Natural killer cell (primary cell): ENCODE measurements around the gene HUNK. TPM values are rescaled to one million over a fixed set of nuclear protein-coding genes. Genes with fewer than 3 reads are reported as not detected.

Source experiments
- ATAC-seq, 3 donors: fragments of 150-1000 bp in 2 of 3; fragments of 200-7000 bp in 1 of 3; cut with Tn5 transposase; 1 replicate in 1 of 3; 2 replicates in 2 of 3; pipeline ENCODE4 v1.10.0; 2021; ENCODE audit warnings: mild to moderate bottlenecking in 2 of 3, moderate library complexity in 2 of 3
- DNase-seq, 2 donors: peaks; one replicate each; pipeline versions ENCODE4 v3.0.0 to v3.0.0-alpha.2; 2013 to 2021; ENCODE audit warnings: mixed read lengths in 1 of 2
- H3K27ac ChIP-seq: one replicate; pipeline ENCODE4 v1.5.1; 2013; ENCODE audit warnings: mild to moderate bottlenecking, low read length
- H3K27me3 ChIP-seq: one replicate; pipeline ENCODE4 v1.6.1; 2013; ENCODE audit warnings: low read length; ENCODE audit not compliant: control insufficient read depth, insufficient read depth
- H3K36me3 ChIP-seq: one replicate; pipeline ENCODE4 v1.6.1; 2013; ENCODE audit warnings: low read length; ENCODE audit not compliant: control insufficient read depth, insufficient read depth
- H3K4me1 ChIP-seq: one replicate; pipeline ENCODE4 v1.6.1; 2013; ENCODE audit warnings: low read length; ENCODE audit not compliant: control insufficient read depth, insufficient read depth
- H3K4me3 ChIP-seq: one replicate; pipeline ENCODE4 v1.5.1; 2013; ENCODE audit warnings: low read length
- H3K9me3 ChIP-seq: one replicate; pipeline ENCODE4 v1.6.1; 2013; ENCODE audit warnings: low read length; ENCODE audit not compliant: control insufficient read depth, insufficient read depth
- H3K27ac Mint-ChIP-seq, 2 donors: one replicate each; pipeline ENCODE4 v1.8.0; 2022; ENCODE audit warnings: mild to moderate bottlenecking in 2 of 2, mixed read lengths in 2 of 2, moderate library complexity in 1 of 2
- H3K27me3 Mint-ChIP-seq, 2 donors: one replicate each; pipeline ENCODE4 v1.8.0; 2022; ENCODE audit warnings: low read depth in 2 of 2, mixed read lengths in 2 of 2
- H3K36me3 Mint-ChIP-seq: one replicate; pipeline ENCODE4 v1.8.0; 2022; ENCODE audit warnings: mixed read lengths
- H3K4me1 Mint-ChIP-seq, 2 donors: one replicate each; pipeline ENCODE4 v1.8.0; 2022; ENCODE audit warnings: mixed read lengths in 2 of 2
- H3K4me3 Mint-ChIP-seq: one replicate; pipeline ENCODE4 v1.8.0; 2022; ENCODE audit warnings: mild to moderate bottlenecking, moderate library complexity, mixed read lengths
- H3K9me3 Mint-ChIP-seq, 2 donors: one replicate each; pipeline ENCODE4 v1.8.0; 2022; ENCODE audit warnings: mixed read lengths in 2 of 2
- WGBS: methylation state at CpG from one replicate; pipeline ENCODE4 v1.1.7; 2013; ENCODE audit warnings: missing lambda C conversion rate; ENCODE audit not compliant: insufficient coverage; 5-methylcytosine and 5-hydroxymethylcytosine counted together
- intact Hi-C: fragments of 100-400 bp; cut with micrococcal nuclease; formaldehyde crosslinking; loops from one replicate; pipeline ENCODE4 v1.14.2; 2022
- total RNA-seq, 4 donors: library from RNA; stranded (reverse); fragments of 120-200 nt in 1 of 4; gene quantifications; one replicate each; pipeline versions ENCODE4 v1.2.3 to v1.2.4, GENCODE V29; 2013 to 2022
- TF ChIP-seq, protein P1 (sequence below): fragments of 200-600 bp; IDR thresholded peaks from one replicate; pipeline ENCODE4 v1.8.0; 2022; ENCODE audit warnings: antibody characterized with exemption

HUNK gene
- total RNA-seq, 3 donors from 2014 or later (not counting 1 experiment from before 2014, with no cell fraction given): not detected

DNA sequence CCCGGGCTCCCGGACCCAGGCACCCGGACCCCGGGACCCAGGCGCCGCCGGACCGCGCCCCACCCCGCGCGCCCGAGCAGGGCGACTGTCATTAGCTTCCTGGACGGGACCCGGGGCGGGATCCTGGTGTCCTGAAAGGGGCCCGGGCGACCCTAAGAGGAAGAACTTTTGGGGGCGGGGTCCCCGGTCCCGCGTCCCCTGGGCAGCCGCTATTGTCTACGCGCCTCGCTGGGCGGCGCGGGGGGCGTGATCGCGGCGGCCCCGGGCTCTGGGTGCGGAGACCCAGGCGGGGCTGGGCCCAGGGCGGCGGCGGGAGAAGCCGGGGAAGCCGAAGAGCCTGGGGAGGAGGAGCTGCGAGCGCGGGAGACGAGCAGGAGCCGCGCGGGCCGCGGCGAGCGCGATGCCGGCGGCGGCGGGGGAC lies 465 bp downstream of the HUNK start:
- under 1% methylated on average over 58 of the region's 58 CpGs for WGBS
- Histone ChIP-seq H3K36me3 (no peaks in the 10 kb centered on the region), H3K4me3 (no peak overlapping the region), H3K4me1 (peaks cover 3% of the 10 kb centered on the region), H3K27ac (no peak overlapping the region), H3K9me3 (no peaks in the 10 kb centered on the region), H3K27me3 (peaks cover 14% of the 10 kb centered on the region)
- H3K9me3 Mint-ChIP-seq: no peaks in the 10 kb centered on the region
- no peaks in the 10 kb centered on the region for H3K4me1 Mint-ChIP-seq
- intact Hi-C loops: no loop called here
- peaks cover 38 to 64% of the 10 kb centered on the region in 2 donors for H3K27me3 Mint-ChIP-seq
- H3K36me3 Mint-ChIP-seq: no peaks in the 10 kb centered on the region
- TF ChIP-seq, protein P1, sequence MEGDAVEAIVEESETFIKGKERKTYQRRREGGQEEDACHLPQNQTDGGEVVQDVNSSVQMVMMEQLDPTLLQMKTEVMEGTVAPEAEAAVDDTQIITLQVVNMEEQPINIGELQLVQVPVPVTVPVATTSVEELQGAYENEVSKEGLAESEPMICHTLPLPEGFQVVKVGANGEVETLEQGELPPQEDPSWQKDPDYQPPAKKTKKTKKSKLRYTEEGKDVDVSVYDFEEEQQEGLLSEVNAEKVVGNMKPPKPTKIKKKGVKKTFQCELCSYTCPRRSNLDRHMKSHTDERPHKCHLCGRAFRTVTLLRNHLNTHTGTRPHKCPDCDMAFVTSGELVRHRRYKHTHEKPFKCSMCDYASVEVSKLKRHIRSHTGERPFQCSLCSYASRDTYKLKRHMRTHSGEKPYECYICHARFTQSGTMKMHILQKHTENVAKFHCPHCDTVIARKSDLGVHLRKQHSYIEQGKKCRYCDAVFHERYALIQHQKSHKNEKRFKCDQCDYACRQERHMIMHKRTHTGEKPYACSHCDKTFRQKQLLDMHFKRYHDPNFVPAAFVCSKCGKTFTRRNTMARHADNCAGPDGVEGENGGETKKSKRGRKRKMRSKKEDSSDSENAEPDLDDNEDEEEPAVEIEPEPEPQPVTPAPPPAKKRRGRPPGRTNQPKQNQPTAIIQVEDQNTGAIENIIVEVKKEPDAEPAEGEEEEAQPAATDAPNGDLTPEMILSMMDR: no peak
- ATAC-seq: no peak
- no peak overlapping the region for H3K27ac Mint-ChIP-seq
- H3K4me3 Mint-ChIP-seq: no peak overlapping the region
- no peak for DNase-seq

DNA sequence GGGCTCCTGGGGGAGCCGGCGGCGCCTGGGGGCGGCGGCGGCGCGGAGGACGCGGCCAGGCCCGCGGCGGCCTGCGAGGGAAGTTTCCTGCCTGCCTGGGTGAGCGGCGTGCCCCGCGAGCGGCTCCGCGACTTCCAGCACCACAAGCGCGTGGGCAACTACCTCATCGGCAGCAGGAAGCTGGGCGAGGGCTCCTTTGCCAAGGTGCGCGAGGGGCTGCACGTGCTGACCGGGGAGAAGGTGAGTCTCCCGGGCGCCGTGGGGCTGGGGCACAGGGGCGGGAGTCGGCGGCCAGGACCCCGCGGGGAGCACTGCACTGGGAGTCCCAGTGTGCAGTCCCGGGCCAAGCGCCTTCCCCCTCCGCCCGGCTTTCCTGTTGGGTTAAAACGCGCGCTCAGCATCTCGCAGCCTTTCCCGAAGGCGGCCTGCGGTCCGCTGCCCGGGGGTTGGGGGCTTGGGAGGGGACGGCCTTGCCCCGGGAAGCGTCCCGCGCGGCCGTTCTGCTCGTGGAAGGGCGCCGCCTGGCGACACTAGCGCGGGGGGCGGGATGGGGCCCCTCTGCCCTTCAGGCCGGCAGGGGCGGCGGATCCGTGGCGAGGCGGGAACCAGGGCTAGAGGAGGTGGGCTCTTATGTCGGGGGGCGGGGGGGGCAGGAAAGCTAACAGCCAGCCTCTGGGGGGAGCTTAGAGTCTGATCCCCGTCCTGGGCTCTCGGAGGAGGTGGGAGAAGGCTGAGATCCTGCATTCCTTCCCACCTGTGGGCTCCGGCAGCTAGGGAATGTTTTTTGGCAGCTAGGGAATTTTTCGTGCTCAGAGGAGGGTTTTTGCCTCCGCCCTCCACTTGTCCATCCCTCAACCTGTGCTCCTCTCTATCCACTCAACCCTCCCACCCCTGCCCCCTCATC lies 1.1 kb downstream of the HUNK start:
- DNase-seq (peak in 1 of 2 donors; percentile 38), ATAC-seq (peak in 1 of 3 donors; percentile 38)
- Mint-ChIP-seq H3K27me3 (peaks cover 36 to 59% of the 10 kb centered on the region in 2 donors), H3K27ac (no peak overlapping the region), H3K36me3 (no peaks in the 10 kb centered on the region), H3K4me3 (no peak overlapping the region), H3K9me3 (no peaks in the 10 kb centered on the region), H3K4me1 (no peaks in the 10 kb centered on the region)
- Histone ChIP-seq H3K27me3 (peaks cover 14% of the 10 kb centered on the region), H3K4me3 (no peak overlapping the region), H3K9me3 (no peaks in the 10 kb centered on the region), H3K36me3 (no peaks in the 10 kb centered on the region), H3K27ac (no peak overlapping the region), H3K4me1 (peaks cover 3% of the 10 kb centered on the region)
- intact Hi-C loops: no loop called here
- TF ChIP-seq, protein P1: no peak
- 2% methylated on average over 76 of the region's 77 CpGs for WGBS

DNA sequence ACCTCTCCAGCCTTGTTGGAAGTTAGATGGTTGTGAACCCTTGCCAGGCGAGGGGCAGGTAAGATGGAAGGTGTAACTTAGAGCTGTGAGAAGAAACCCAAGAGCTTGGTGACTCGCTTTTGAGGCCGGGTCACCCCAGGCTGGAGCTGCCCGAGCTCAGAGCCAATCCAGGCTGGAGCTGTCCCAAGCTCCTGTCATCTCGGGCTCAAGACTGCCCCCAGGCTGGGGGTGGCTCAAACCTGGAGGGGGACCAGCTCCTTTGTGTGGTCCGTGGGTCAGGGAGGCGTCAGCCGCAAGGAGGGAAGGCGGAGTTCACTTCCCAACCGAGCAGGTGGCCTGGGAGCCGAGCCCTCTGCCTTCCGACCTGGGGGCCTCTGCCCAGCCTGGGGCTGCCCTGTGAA lies 2.0 kb downstream of the HUNK start:
- Histone ChIP-seq H3K4me1 (peaks cover 3% of the 10 kb centered on the region), H3K27ac (no peak overlapping the region), H3K27me3 (peaks cover 12% of the 10 kb centered on the region), H3K36me3 (no peaks in the 10 kb centered on the region), H3K9me3 (no peaks in the 10 kb centered on the region), H3K4me3 (no peak overlapping the region)
- Mint-ChIP-seq H3K4me3 (no peak overlapping the region), H3K36me3 (no peaks in the 10 kb centered on the region), H3K27ac (no peak overlapping the region), H3K4me1 (no peaks in the 10 kb centered on the region), H3K9me3 (no peaks in the 10 kb centered on the region), H3K27me3 (peaks cover 39 to 57% of the 10 kb centered on the region in 2 donors)
- intact Hi-C loops: no loop called here
- ATAC-seq: no peak
- WGBS: 56% methylated on average over 12 of the region's 12 CpGs
- DNase-seq: no peak
- TF ChIP-seq, protein P1: no peak
